Lower leg skin (tissue), 3 donors: Measurements from ENCODE around the gene PTOV1.

Source experiments
- POLR2A ChIP-seq, 2 donors: fragments of 450-650 bp; IDR thresholded peaks; one replicate each; pipeline ENCODE4 v1.6.1; 2016 to 2017; ENCODE audit warnings: antibody characterized with exemption in 2 of 2, mild to moderate bottlenecking in 1 of 2, moderate library complexity in 1 of 2
- TF ChIP-seq, protein P1 (sequence below), 3 donors: fragments of 450-650 bp; IDR thresholded peaks; one replicate each; pipeline ENCODE4 v1.5.1; 2016; ENCODE audit warnings: antibody characterized with exemption in 3 of 3, mild to moderate bottlenecking in 3 of 3, moderate library complexity in 2 of 3

DNA sequence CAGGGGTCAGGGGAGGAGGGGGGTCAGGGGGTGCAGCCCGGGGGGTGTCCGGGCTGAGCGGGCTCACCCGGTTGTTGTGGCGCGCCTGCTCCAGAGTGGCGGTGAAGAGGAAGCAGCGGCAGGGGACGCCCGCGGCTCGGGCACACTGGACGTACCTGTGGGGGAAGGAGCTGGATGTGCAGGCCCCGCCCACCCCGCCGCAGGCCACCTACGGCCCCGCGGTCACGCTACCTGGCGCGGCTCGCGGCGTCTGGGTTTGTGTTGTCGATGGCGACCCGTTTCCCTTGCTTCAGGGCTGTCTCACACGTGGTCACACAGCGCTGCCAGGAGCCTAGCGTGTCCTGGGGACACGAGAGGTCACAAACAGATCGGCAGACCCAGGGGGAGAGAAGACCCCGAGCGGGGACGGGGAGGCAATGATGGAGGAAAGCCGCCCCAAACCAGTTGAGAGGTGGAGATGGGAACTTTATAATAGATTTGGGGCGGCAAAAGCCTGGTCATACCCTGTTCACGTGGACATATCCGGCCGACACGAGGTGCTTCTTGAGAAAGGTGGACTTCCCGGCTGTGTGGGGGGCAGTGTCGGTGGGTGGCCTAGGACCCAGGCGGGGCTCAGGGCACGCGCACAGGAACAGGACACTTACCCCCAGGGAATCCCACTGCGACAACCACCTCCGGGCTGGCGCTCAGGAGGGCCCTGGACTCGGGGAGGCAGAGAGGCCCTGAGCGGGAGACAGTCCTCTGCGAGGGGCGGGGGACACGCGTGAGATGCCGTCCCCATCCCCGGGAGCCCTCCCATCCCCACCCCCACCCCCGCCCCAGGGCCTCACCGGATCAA, 10.8 kb downstream of the PTOV1 start:
- TF ChIP-seq, protein P1, sequence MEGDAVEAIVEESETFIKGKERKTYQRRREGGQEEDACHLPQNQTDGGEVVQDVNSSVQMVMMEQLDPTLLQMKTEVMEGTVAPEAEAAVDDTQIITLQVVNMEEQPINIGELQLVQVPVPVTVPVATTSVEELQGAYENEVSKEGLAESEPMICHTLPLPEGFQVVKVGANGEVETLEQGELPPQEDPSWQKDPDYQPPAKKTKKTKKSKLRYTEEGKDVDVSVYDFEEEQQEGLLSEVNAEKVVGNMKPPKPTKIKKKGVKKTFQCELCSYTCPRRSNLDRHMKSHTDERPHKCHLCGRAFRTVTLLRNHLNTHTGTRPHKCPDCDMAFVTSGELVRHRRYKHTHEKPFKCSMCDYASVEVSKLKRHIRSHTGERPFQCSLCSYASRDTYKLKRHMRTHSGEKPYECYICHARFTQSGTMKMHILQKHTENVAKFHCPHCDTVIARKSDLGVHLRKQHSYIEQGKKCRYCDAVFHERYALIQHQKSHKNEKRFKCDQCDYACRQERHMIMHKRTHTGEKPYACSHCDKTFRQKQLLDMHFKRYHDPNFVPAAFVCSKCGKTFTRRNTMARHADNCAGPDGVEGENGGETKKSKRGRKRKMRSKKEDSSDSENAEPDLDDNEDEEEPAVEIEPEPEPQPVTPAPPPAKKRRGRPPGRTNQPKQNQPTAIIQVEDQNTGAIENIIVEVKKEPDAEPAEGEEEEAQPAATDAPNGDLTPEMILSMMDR (IDR thresholded peaks at IDR 0.05) = no peak
- no peak for TF ChIP-seq POLR2A (IDR thresholded peaks at IDR 0.05)
